ENCODE measurements around the gene NOLC1.
A peak's percentile ranks its signal among the peaks of the same experiment; 100 is the strongest.

The NOLC1 gene

DNA sequence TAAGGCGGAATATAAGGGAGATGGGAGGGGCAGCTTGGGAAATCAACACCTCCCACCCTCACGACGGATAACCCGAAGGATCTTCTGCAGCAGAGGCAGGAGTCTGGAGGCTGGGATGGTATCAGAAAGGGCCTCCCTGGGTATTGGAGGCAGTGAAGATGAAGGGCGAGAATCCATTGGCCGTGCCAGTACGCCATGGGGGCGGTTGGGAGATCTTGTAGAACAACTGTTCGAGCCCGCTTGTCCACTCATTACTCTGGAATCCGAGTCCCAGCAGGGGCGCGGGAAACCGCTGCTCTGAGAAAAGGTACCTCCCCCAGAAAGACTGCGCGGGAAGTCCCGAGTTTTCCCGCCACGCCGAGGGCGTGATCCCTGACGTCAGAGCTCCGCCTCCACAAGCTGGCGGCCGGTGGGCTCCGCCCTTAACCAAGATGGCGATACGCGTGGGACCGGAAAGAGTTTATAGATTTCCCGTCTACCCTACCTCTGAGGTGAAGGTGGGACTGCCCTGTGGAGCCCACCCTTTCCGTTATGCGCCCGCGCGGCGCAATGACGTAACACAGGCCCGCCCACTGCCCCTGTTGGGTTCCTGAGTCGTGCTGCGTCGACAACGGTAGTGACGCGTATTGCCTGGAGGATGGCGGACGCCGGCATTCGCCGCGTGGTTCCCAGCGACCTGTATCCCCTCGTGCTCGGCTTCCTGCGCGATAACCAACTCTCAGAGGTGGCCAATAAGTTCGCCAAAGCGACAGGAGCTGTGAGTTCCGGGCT, at the start of gene NOLC1:
NOLC1 (plus strand) TSS at position 616 of the 771 bp plus-strand sequence; CDS start at position 638, 22 bp downstream.
- Mint-ChIP-seq H3K27ac (peak within 1 kb of the TSS; percentile 99), H3K4me3 (peak within 1 kb of the TSS; percentile 100), H3K27me3 (no peaks in the 10 kb centered on the region)

DNA sequence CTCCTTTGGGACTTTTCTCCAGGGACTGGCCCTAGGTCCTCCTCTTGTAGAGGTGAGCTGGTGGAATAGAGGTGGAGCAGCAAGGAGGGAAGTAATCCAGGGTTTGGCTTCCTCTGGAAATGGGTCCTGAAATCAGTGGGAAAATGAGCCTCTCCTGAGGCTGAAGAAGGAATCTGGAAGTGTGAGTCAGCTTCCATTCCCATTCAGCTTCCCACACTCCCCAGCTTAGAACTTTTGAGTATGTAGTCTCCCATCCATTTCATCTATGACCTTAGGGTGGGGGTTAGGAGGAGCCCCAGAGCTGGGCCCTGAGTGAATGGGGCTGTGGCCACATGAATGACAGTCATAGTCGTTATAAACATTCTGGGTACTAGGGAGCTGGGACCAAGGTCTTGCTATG, 49.8 kb upstream of the NOLC1 start:
- Mint-ChIP-seq H3K36me3 (peaks cover 11% of the 10 kb centered on the region), H3K27me3 (no peaks in the 10 kb centered on the region), H3K4me3 (no peak overlapping the region), H3K27ac (no peak overlapping the region), H3K9me3 (ENCODE audit: low read depth) (no peaks in the 10 kb centered on the region), H3K4me1 (ENCODE audit: low read depth) (peaks cover 17% of the 10 kb centered on the region)

More for the DNA sequence above, at the start of gene NOLC1:
- Mint-ChIP-seq H3K4me1 (ENCODE audit: low read depth) (peaks cover 49% of the 10 kb centered on the region), H3K36me3 (peaks cover 22% of the 10 kb centered on the region), H3K9me3 (ENCODE audit: low read depth) (no peaks in the 10 kb centered on the region)

DNA sequence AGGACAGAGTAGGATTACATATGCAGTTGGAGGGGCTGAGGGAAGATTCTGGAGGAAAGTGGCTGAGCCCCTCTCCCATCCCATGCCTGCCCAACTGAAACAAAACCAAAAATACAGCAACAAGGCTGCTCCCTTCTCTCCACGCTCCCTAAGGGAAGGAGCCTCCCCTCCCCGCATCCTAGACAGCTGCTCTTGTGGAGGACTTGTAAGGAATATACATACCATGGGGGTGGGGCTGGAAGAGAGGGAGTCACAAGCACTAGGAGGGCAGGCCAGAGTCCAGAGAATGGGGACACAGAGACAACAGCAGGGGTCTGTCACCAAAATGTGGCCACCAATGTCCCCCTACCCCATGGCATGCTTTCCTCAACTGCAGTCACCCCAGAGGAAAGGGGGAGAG, 45.2 kb upstream of the NOLC1 start:
- H3K36me3 Mint-ChIP-seq, result peaks cover 4% of the 10 kb centered on the region
- no peaks in the 10 kb centered on the region for H3K9me3 Mint-ChIP-seq (ENCODE audit: low read depth)
- H3K27ac Mint-ChIP-seq, result no peak overlapping the region
- peaks cover 23% of the 10 kb centered on the region for H3K4me1 Mint-ChIP-seq (ENCODE audit: low read depth)
- H3K4me3 Mint-ChIP-seq, result no peak overlapping the region
- H3K27me3 Mint-ChIP-seq, result no peaks in the 10 kb centered on the region

DNA sequence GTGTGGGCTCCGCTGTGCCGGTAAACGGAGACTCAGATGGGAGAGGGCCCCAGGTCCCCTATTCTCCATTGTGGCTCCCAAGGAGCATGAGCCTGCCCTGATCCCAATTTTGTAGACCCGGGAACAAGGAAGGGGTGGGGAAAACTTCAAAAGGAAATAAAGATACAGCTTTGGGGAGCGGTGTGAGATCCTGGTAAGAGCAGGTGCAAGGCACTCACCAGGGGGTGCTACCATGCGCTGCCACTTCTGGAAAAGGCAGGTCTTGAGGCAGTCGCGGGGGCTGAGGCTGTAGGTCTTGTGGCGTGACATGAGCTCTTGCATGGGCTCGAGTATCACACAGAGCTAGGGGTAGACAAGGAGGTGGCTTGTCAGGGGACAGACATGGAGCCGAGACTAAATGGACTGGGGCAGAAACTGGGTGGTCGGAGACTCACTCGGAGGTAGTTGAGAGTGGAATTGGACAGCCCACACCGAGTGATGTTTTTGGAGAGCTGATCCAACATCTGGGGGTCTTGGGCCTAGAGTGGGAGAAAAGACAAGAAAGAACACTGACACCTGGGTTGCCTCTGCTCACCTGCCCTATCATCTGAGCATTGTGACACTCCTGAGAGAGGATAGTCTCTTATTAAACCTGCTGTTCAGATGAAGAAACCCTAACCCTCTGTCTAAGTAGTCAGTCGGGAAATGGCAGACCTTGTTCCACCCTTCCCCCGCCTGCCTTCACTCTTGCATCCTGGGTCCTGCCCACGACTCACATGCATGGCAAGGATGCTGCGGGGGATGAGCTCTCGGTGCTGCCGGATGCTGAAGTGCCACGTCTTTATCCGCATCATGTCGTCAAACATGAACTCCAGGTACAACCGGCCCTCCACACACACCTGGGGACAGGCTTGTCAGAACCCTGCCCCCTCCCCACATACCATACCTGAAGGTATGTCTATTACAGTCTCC, 42.7 kb upstream of the NOLC1 start:
- Mint-ChIP-seq H3K27me3 (no peaks in the 10 kb centered on the region), H3K27ac (peak overlapping the region; percentile 1), H3K4me3 (no peak overlapping the region), H3K9me3 (ENCODE audit: low read depth) (no peaks in the 10 kb centered on the region), H3K36me3 (peaks cover 4% of the 10 kb centered on the region), H3K4me1 (ENCODE audit: low read depth) (peaks cover 35% of the 10 kb centered on the region)

DNA sequence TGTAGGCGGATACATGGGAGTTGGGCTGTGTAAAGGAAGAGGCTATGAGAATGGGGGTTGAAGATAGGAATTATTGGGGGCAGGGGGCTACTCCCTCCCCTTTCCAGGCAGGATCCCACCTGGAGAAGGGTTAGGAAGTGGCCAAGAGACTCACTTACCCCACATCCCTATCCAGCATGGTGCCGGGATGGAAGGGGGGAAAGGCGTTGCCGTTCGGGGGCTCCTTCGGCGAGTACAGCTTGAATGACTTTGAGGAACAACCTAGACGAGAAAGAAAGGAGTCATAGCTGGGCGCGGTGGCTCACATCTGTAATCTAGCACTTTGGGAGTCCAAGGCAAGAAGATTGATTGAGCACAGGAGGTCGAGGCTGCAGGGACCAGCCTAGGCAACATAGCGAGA, 40.9 kb upstream of the NOLC1 start:
- peaks cover 36% of the 10 kb centered on the region for H3K4me1 Mint-ChIP-seq (ENCODE audit: low read depth)
- no peak overlapping the region for H3K4me3 Mint-ChIP-seq
- H3K9me3 Mint-ChIP-seq (ENCODE audit: low read depth), result no peaks in the 10 kb centered on the region
- no peaks in the 10 kb centered on the region for H3K27me3 Mint-ChIP-seq
- no peaks in the 10 kb centered on the region for H3K36me3 Mint-ChIP-seq
- no peak overlapping the region for H3K27ac Mint-ChIP-seq

DNA sequence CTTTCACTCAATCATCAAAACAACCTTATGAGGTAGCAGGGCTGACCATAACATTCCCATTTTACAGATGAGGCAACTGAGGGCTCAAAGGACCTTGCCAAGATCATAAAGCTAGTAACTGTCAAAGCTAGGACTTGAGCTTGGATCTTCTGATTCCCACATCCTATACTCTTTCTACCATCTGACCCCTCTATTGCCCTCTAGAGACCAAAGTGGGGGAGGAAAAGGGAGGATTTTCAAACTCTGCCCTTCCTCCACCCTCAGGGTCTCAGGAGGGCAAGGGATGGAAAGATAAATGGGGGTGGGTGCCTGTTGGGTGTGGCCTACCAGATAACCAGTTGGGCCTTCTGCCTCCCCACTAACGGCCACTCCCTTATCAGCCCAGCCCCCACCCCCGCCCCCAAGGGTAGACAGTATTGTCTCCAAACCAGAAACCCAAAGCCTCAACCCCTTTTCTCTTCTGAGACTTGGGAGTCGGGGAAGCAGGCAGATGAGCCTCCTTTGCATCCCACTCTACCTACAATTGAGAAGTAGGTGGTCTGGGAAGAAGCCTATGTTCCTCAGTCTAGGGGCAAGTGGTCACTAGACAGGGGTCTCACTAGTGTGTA, 39.9 kb upstream of the NOLC1 start:
- H3K27me3 Mint-ChIP-seq, result no peaks in the 10 kb centered on the region
- H3K4me3 Mint-ChIP-seq, result peak overlapping the region; percentile 83
- no peaks in the 10 kb centered on the region for H3K9me3 Mint-ChIP-seq (ENCODE audit: low read depth)
- peak overlapping the region; percentile 55 for H3K27ac Mint-ChIP-seq
- peaks cover 44% of the 10 kb centered on the region for H3K4me1 Mint-ChIP-seq (ENCODE audit: low read depth)
- no peaks in the 10 kb centered on the region for H3K36me3 Mint-ChIP-seq

DNA sequence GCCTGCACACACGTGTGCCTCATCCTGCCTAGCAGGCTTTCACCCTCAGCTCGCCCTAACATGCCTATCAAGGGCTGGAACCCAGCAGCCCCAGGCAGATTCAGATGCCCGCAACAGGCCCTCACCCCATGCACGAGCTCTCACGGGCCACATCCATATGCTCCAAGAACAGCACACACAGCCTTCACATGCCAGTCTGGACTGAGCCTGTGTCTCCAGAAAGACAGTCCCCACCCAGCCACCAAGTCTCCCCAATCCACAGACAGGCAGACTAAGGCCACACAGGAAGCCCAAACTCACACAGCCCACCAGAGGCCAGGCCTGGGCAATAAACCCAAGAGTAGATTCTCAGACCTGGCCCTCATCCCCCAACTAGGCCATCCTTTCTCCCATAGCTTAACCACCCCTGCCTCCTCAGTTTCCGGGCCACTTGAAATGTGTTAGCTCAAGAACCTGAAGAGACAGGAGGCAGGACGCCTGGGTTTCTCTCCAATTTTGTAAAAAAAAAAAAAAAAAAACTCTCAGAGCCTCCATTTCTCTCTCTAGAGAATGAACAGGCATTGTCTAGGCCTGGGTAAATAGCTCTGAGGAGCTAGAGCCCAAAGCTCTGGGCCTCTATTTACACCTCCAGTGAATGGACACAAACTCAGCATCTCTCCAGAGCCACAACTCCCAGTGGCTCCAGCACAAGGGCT, 38.8 kb upstream of the NOLC1 start:
- H3K4me1 Mint-ChIP-seq (ENCODE audit: low read depth), result peaks cover 53% of the 10 kb centered on the region
- H3K36me3 Mint-ChIP-seq, result no peaks in the 10 kb centered on the region
- peak overlapping the region; percentile 85 for H3K27ac Mint-ChIP-seq
- H3K9me3 Mint-ChIP-seq (ENCODE audit: low read depth), result no peaks in the 10 kb centered on the region
- peak overlapping the region; percentile 83 for H3K4me3 Mint-ChIP-seq
- H3K27me3 Mint-ChIP-seq, result no peaks in the 10 kb centered on the region

DNA sequence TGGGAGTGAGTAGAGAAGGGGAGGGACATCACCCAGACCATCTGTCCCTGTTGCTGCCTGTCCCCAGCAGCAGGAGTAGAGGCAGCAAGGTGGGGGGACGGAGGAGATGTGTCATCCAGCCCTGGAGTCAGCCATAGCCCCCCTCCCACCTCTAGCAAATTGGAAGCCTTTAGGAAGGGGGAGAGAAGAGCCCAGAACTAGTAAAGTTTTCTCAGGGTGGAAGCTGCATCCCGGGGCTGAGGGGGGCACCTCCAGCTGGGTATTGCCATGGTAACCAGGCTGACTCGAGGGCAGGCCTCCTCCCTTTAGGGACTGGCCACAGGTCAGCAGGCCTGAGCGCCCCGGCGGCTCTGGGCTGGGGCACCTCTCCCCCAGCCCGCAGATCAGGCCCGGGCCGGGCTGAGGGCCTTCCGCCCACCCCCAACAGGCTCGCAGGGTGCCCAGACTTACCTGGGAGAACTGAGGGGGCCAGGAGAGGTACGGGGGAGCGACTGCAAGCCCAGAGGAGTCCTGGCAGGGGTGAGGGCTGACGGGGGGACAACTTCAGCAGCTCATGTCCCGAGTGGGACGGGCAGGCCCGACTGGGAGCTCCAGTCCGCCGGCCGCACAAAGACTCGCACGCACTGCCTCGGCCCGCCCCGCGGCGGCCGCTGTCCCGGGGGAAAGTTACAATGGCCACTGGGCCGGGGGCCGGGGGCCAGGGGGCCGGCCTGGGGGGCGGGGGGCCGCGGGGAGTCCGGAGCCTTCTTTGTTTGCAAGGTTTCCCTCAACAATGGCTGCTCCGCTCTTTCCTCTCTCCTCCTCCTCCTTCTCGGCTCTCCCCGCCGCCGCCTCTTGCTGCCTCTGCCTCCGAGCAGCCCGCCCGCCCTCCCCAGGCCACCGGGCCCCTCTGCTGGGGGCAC, 38.0 kb upstream of the NOLC1 start:
- peaks cover 60% of the 10 kb centered on the region for H3K4me1 Mint-ChIP-seq (ENCODE audit: low read depth)
- H3K27ac Mint-ChIP-seq, result peak overlapping the region; percentile 96
- no peaks in the 10 kb centered on the region for H3K36me3 Mint-ChIP-seq
- no peaks in the 10 kb centered on the region for H3K9me3 Mint-ChIP-seq (ENCODE audit: low read depth)
- peak overlapping the region; percentile 91 for H3K4me3 Mint-ChIP-seq
- H3K27me3 Mint-ChIP-seq, result no peaks in the 10 kb centered on the region

DNA sequence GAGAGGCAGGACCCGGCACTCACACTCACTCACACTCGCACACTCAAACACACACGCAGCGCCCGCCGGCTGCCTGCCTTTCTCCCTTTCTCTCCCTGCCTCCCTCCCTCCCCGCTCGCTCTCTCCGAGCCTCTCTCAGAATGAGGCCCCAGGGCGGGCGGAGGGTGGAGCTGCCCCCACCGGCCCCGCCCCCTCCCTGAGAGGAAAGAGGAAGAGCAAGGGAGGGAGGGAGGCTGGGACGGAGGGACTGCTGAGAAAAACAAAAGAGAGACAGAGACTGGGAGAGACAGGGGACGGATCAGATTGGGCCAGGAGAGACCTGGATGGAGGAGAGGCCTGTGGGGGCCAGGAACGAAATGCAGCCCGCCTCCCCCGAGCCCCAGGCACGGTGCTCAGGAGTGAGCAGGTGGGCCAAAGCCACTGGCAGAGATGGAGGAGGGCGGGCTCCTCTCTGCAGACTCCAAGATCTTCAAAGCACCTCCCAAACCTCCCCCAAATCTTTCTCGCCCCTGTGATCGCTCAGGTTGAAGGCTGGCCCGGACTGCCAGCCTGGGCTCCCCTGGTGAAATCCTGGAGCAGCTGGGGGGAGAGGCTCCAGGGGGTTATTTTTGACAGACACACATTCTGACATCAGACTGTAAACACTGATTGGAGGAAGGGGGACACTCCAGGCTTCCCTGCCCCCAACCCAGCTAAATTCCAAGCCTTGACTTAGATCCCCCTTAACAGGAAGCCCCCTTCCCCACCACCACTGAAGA, 37.1 kb upstream of the NOLC1 start:
- peaks cover 62% of the 10 kb centered on the region for H3K4me1 Mint-ChIP-seq (ENCODE audit: low read depth)
- H3K27ac Mint-ChIP-seq, result peak overlapping the region; percentile 96
- no peaks in the 10 kb centered on the region for H3K36me3 Mint-ChIP-seq
- H3K4me3 Mint-ChIP-seq, result peak overlapping the region; percentile 91
- no peaks in the 10 kb centered on the region for H3K9me3 Mint-ChIP-seq (ENCODE audit: low read depth)
- H3K27me3 Mint-ChIP-seq, result no peaks in the 10 kb centered on the region

DNA sequence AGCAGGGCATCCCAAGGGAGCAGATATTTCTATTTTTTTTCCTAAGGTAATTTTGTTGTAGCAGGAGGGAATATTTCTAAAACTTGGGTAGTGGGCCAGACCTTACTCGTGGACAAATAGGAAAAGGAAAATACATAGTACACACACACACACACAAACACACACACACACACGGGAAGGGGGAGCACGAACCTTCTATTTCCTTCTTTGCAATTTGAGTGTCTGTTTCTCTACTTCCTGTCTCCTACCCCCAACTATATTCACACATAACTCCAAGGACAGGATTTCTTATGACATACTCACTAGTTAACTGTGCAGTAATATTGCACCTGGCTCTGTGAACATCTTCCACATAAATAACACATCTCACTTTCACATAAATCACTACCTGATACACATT, 36.4 kb upstream of the NOLC1 start:
- H3K4me3 Mint-ChIP-seq, result peak overlapping the region; percentile 91
- H3K36me3 Mint-ChIP-seq, result no peaks in the 10 kb centered on the region
- peaks cover 63% of the 10 kb centered on the region for H3K4me1 Mint-ChIP-seq (ENCODE audit: low read depth)

DNA sequence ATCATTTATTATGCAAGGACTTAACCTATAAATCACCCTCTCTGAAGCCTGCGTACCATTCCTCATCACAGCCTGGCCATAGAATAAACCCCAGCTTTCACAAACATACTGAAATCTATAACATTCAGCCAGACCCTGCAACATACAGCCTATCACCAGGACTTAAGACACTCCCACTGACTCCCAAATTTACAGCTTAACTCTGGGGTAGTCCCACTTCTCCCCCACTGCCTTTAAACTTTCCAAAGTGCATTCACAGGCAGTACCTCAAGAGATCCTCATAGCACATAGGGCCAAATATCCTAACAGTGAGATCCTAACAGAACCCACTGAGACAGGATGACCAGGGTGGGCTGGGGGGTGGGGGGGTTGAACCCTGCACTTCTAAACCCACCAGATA, 35.5 kb upstream of the NOLC1 start:
- Mint-ChIP-seq H3K4me1 (ENCODE audit: low read depth) (peaks cover 67% of the 10 kb centered on the region), H3K27ac (peak overlapping the region; percentile 96), H3K36me3 (no peaks in the 10 kb centered on the region), H3K27me3 (no peaks in the 10 kb centered on the region), H3K9me3 (ENCODE audit: low read depth) (no peaks in the 10 kb centered on the region), H3K4me3 (peak overlapping the region; percentile 91)

More for the DNA sequence above, 36.4 kb upstream of the NOLC1 start:
- H3K27ac Mint-ChIP-seq, result peak overlapping the region; percentile 96
- H3K27me3 Mint-ChIP-seq, result no peaks in the 10 kb centered on the region
- H3K9me3 Mint-ChIP-seq (ENCODE audit: low read depth), result no peaks in the 10 kb centered on the region

DNA sequence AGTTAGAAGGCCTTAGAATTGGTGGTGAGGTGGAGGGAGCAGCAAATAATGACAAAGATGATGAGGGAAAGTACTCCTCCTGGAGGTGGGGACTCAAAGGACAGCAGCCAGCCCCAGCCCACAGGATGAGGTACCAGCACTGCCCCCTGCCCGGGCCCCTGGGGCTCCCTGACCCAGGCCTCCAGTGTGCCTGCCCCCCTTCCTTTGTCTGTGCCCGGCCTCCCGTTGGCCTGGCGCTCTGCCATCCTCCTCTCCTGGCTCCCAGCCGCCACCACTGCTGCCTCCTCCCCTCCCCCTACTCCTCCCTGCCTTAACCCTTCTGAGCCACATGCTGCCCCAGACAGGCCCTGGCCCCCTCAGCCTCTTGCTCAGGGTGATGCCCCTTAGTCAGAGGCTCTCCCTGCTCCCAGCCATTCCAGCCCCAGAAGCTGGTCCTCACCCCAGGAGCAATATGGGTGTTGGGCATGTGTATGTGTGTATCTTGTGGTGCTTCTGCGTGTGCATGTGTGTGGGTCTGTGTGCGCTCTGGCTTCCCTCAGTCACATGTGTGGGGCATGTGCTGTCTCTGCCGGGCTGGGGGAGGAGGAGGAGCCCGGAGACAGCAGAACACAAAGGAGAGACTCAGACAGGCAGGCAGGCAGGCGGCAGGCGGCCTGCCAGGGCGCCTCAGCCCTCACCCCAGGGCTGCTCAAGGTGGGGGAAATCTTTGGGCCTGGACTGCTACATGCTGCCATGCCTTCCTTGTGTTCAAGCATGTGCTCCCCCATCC, 34.6 kb upstream of the NOLC1 start:
- Mint-ChIP-seq H3K36me3 (no peaks in the 10 kb centered on the region), H3K9me3 (ENCODE audit: low read depth) (no peaks in the 10 kb centered on the region)

More for the DNA sequence above, 34.6 kb upstream of the NOLC1 start:
- no peaks in the 10 kb centered on the region for H3K27me3 Mint-ChIP-seq
- H3K4me3 Mint-ChIP-seq, result peak overlapping the region; percentile 93
- H3K4me1 Mint-ChIP-seq (ENCODE audit: low read depth), result peaks cover 65% of the 10 kb centered on the region
- peak overlapping the region; percentile 96 for H3K27ac Mint-ChIP-seq
